Measurements from ENCODE around the gene PTPN6. TPM values are rescaled to one million over a fixed set of nuclear protein-coding genes. Genes with fewer than 3 reads are reported as not detected.

Gene PTPN6
- total and polyA plus RNA-seq, 9 of the 15 experiments (the other 6 are each of a cell fraction or from before 2014, with no cell fraction given) = 1.5 to 5.1 (median 3.9) TPM

DNA sequence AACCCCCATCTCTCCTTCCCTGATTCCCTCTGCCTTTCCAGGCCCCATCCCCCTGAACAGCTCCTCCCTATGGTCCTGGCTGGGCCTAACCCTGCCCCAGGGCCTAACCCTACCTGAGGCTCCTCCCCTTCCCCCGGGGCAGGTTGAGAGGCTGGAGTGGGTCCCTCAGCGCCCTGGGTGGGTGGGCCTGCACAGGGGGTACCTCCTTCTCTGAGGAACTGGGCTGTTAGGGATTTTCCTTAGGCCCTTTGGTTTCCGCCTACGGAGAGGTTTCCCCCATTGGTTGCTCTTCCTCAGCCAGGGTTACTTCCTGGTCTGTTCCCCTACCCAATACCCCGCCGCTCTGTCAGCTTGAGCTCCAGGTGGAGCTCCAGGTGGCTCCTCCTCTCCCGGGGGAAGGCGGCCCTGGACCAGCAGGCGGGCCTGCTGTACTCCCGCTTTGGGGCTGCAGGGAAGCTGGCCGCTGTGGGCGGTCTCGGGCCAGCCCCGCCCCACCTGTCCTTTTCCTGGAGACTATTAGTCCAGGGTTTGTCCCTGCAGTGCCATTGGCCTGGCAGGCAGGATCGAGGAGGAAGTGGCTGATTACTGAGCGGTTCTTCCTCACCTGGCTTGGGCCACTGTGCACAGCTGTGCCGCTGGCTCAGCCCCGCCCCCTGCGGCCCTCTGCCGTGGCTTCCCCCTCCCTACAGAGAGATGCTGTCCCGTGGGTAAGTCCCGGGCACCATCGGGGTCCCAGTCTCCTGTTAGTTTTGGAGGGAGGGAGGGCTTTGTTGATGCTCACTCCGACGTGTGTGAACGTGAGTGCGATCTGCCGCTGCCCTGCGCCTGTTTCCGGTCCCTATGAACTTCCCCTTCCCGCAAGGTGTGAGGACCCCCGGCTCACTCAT lies 4.9 kb upstream of the PTPN6 start:
- peaks cover 13% of the 10 kb centered on the region for H3K79me2 ChIP-seq (ENCODE audit: control insufficient read depth, insufficient read depth, low read length)
- intact Hi-C loops (cut with micrococcal nuclease) (loop anchor here (1.0 kb wide), 1 partner anchor 14 kb away; no protein-coding TSS in a partner anchor), in situ Hi-C loops (cut with MboI) (no loop called here)
- ChIA-PET POLR2A (interaction anchor here (0.5 to 6.3 kb wide), 13 partner anchors 13 to 301 kb away, joined by 3 to 98 read pairs (median 4); partner anchors contain the start of gene ATN1), CTCF (ENCODE audit: low intra/inter-chr PET ratio) (interaction anchor here (1.2 kb wide), 1 partner anchor 19 kb away, joined by 4 read pairs; no protein-coding TSS in a partner anchor)
- H2AFZ ChIP-seq (ENCODE audit: low read depth, low read length) = peak overlapping the region; percentile 35
- H3K27me3 ChIP-seq (ENCODE audit: control insufficient read depth in 2 of 2, insufficient read depth in 2 of 2, low read length in 2 of 2) = no peaks in the 10 kb centered on the region
- H3K4me2 ChIP-seq (ENCODE audit: insufficient read depth, low read length) = peak overlapping the region; percentile 94
- H3K36me3 ChIP-seq (ENCODE audit: control insufficient read depth, insufficient read depth, low read length) = peaks cover 10% of the 10 kb centered on the region; the same call in 1 of the 3 replicates
- BruUV-seq (replicated peaks) = no TSS peak
- H3K9me1 ChIP-seq (ENCODE audit: control insufficient read depth, insufficient read depth, low read length) = no peaks in the 10 kb centered on the region
- WGBS (ENCODE audit: insufficient coverage, low coverage, missing lambda C conversion rate) = 9% methylated on average over 6 of the region's 32 CpGs
- peak; percentile 62 to 87 (median 73) for DNase-seq (ENCODE audit: extremely low read depth in 1 of 4, low spot score in 3 of 4)
- no peaks in the 10 kb centered on the region for H3K9me3 ChIP-seq (replicated peaks; ENCODE audit: control insufficient read depth, insufficient read depth, low read depth, low read length)
- ATAC-seq = peak; percentile 65
- H3K4me1 ChIP-seq (replicated peaks in 1 of 2; ENCODE audit: control insufficient read depth in 2 of 2, insufficient read depth in 2 of 2, low read length in 2 of 2) = peaks cover 13 to 54% of the 10 kb centered on the region in 2 experiments
- H4K20me1 ChIP-seq (replicated peaks; ENCODE audit: control insufficient read depth, insufficient read depth, low read length) = no peaks in the 10 kb centered on the region
- H3K9ac ChIP-seq (ENCODE audit: insufficient read depth in 1 of 2, low read depth in 2 of 2, low read length in 2 of 2) = peak overlapping the region; percentile 16 to 87; a peak in 3 of 4 replicates
- FAIRE-seq = peak; percentile 88
- peak overlapping the region; percentile 50; the same call in 2 of the 3 replicates for H3K27ac ChIP-seq (ENCODE audit: extremely low read depth, low read depth, low read length)
- peak overlapping the region; percentile 13; the same call in 1 of the 2 replicates for H3K4me3 ChIP-seq
- TF ChIP-seq NRF1 (conservative IDR thresholded peaks at IDR 0.05 in 1 of 2, IDR thresholded peaks at IDR 0.05 in 1 of 2) = peak; percentile 31 to 61; a peak in 3 of 4 replicates
- TF ChIP-seq NEUROD1 (IDR thresholded peaks at IDR 0.05; ENCODE audit: borderline replicate concordance, low read depth, low read length, partially characterized antibody) = no peak
- peak; percentile 75 for TF ChIP-seq SPI1 (IDR thresholded peaks at IDR 0.05; ENCODE audit: borderline replicate concordance, low read depth, low read length)
- TF ChIP-seq HNRNPK (IDR thresholded peaks at IDR 0.05; ENCODE audit: low read depth, low read length, poor library complexity, severe bottlenecking) = no peak
- TF ChIP-seq, protein P1, sequence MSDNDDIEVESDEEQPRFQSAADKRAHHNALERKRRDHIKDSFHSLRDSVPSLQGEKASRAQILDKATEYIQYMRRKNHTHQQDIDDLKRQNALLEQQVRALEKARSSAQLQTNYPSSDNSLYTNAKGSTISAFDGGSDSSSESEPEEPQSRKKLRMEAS (CRISPR knock-in tag; IDR thresholded peaks at IDR 0.05) = peak; percentile 38
- TF ChIP-seq, protein P2, sequence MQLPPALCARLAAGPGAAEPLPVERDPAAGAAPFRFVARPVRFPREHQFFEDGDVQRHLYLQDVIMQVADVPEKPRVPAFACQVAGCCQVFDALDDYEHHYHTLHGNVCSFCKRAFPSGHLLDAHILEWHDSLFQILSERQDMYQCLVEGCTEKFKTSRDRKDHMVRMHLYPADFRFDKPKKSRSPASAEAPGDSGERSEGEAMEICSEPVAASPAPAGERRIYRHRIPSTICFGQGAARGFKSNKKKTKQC (CRISPR knock-in tag; IDR thresholded peaks at IDR 0.05) = no peak
- no peak for TF ChIP-seq RBM39 (optimal IDR thresholded peaks at IDR 0.05; ENCODE audit: low read depth, low read length)
- TF ChIP-seq PHF8 (IDR thresholded peaks at IDR 0.05; ENCODE audit: borderline replicate concordance, low read length) = peak; percentile 40; the same call in 1 of the 2 replicates
- TF ChIP-seq, protein P3, sequence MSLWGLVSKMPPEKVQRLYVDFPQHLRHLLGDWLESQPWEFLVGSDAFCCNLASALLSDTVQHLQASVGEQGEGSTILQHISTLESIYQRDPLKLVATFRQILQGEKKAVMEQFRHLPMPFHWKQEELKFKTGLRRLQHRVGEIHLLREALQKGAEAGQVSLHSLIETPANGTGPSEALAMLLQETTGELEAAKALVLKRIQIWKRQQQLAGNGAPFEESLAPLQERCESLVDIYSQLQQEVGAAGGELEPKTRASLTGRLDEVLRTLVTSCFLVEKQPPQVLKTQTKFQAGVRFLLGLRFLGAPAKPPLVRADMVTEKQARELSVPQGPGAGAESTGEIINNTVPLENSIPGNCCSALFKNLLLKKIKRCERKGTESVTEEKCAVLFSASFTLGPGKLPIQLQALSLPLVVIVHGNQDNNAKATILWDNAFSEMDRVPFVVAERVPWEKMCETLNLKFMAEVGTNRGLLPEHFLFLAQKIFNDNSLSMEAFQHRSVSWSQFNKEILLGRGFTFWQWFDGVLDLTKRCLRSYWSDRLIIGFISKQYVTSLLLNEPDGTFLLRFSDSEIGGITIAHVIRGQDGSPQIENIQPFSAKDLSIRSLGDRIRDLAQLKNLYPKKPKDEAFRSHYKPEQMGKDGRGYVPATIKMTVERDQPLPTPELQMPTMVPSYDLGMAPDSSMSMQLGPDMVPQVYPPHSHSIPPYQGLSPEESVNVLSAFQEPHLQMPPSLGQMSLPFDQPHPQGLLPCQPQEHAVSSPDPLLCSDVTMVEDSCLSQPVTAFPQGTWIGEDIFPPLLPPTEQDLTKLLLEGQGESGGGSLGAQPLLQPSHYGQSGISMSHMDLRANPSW (CRISPR knock-in tag; IDR thresholded peaks at IDR 0.05) = no peak
- no peak for TF ChIP-seq DPF2 (IDR thresholded peaks at IDR 0.05)
- TF ChIP-seq, protein P4, sequence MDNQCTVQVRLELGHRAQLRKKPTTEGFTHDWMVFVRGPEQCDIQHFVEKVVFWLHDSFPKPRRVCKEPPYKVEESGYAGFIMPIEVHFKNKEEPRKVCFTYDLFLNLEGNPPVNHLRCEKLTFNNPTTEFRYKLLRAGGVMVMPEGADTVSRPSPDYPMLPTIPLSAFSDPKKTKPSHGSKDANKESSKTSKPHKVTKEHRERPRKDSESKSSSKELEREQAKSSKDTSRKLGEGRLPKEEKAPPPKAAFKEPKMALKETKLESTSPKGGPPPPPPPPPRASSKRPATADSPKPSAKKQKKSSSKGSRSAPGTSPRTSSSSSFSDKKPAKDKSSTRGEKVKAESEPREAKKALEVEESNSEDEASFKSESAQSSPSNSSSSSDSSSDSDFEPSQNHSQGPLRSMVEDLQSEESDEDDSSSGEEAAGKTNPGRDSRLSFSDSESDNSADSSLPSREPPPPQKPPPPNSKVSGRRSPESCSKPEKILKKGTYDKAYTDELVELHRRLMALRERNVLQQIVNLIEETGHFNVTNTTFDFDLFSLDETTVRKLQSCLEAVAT (IDR thresholded peaks at IDR 0.05) = no peak
- 0 out of 2 replicates have a peak, but pooled peaks have one; percentile 21 for TF ChIP-seq CBFA2T2 (conservative IDR thresholded peaks at IDR 0.05)
- TF ChIP-seq TARDBP (IDR thresholded peaks at IDR 0.05) = no peak
- TF ChIP-seq POLR2G (IDR thresholded peaks at IDR 0.05; ENCODE audit: low read depth, low read length) = peak; percentile 68
- 0 out of 2 replicates have a peak, but pooled peaks have one; percentile 30 for TF ChIP-seq MYNN (IDR thresholded peaks at IDR 0.05)
- no peak for TF ChIP-seq MYNN (CRISPR knock-in tag; IDR thresholded peaks at IDR 0.05)
- peak; percentile 64 for TF ChIP-seq RBFOX2 (IDR thresholded peaks at IDR 0.05; ENCODE audit: low read depth, low read length)

Data from K562 (cell line).